Astrocyte of the cerebellum (primary cell): ENCODE results near the gene FAM83E.

ENCODE experiments used
- DNase-seq: peaks from one replicate; pipeline ENCODE4 v3.0.0-alpha.2; 2011; ENCODE audit warnings: low read depth
- H3K4me3 ChIP-seq: 2 replicates; pipeline ENCODE4 v1.5.1; 2011; ENCODE audit warnings: mild to moderate bottlenecking, low read depth, low read length, moderate library complexity
- CTCF ChIP-seq: IDR thresholded peaks from 2 replicates; pipeline ENCODE4 v1.5.1; 2012; ENCODE audit warnings: low read length, low read depth, moderate library complexity, mild to moderate bottlenecking; ENCODE audit errors: missing control alignments
- in situ Hi-C: cut with HindIII; loops from 2 replicates; pipeline ENCODE4 v1.10.0; 2017; ENCODE audit warnings: low sequenced_read_pairs

FAM83E gene

GRCh38 chr19:48609571-48610108 is 5.2 kb downstream of the FAM83E start:
- no peak for DNase-seq
- in situ Hi-C loops: no loop called here
- H3K4me3 ChIP-seq: no peak overlapping the region
- TF ChIP-seq CTCF: no peak

GRCh38 chr19:48608798-48609263 is 6.0 kb downstream of the FAM83E start:
- in situ Hi-C loops: no loop called here
- TF ChIP-seq CTCF: peak; percentile 62
- DNase-seq: no peak
- H3K4me3 ChIP-seq: no peak overlapping the region

GRCh38 chr19:48607359-48607755 is 7.5 kb downstream of the FAM83E start:
- no peak overlapping the region for H3K4me3 ChIP-seq
- in situ Hi-C loops: no loop called here
- DNase-seq: no peak
- no peak for TF ChIP-seq CTCF

GRCh38 chr19:48606463-48607358 is 8.2 kb downstream of the FAM83E start, which contains the start of gene SPACA4:
Gene SPACA4, plus strand, starts transcription at chr19:48606742. Its CDS starts 237 bp downstream, at chr19:48606979.
- no peak for DNase-seq
- H3K4me3 ChIP-seq: no peak within 1 kb of the TSS
- in situ Hi-C loops: no loop called here
- TF ChIP-seq CTCF: no peak

GRCh38 chr19:48603850-48604249 is 11.0 kb downstream of the FAM83E start:
- no peak overlapping the region for H3K4me3 ChIP-seq
- in situ Hi-C loops: no loop called here
- no peak for DNase-seq
- TF ChIP-seq CTCF: no peak

- no peak for DNase-seq
- no peak for TF ChIP-seq CTCF
- no peak overlapping the region for H3K4me3 ChIP-seq
- in situ Hi-C loops: no loop called here
Measured at GRCh38 chr19:48603449-48603848, 11.4 kb downstream of the FAM83E start.
